Stimulated activated CD8-positive, alpha-beta memory T cell treated with anti-CD3 and anti-CD28 coated beads, Interleukin-15, amount 100 ng/mL, for 24 hours (primary cell): ENCODE results near the gene ATP13A2.
A peak's percentile ranks its signal among the peaks of the same experiment; 100 is the strongest.

Source experiments
- DNase-seq: peaks from one replicate; pipeline ENCODE4 v3.0.0-alpha.2; 2020; ENCODE audit warnings: low read depth

ATP13A2 gene

GRCh38 chr1:17011439-17012307, at the start of gene ATP13A2:
Gene ATP13A2 (minus strand): TSS chr1:17011928. CDS start chr1:17011738, 190 bp downstream.
- peak; percentile 52 for DNase-seq

GRCh38 chr1:17061486-17061885, 49.8 kb upstream of the ATP13A2 start:
- no peak for DNase-seq

GRCh38 chr1:17060306-17060749, 48.6 kb upstream of the ATP13A2 start:
- DNase-seq, result no peak

GRCh38 chr1:17059391-17060305, 47.9 kb upstream of the ATP13A2 start:
- DNase-seq, result no peak

- DNase-seq, result no peak
Measured at GRCh38 chr1:17056551-17056950, 44.8 kb upstream of the ATP13A2 start.

GRCh38 chr1:17055801-17056200, 44.1 kb upstream of the ATP13A2 start:
- no peak for DNase-seq

- peak; percentile 99 for DNase-seq
Measured at GRCh38 chr1:17053685-17054410, 42.1 kb upstream of the ATP13A2 start, which contains the start of gene SDHB. Gene SDHB (minus strand): TSS chr1:17054032. CDS start chr1:17054019, 13 bp downstream.

- no peak for DNase-seq
Measured at GRCh38 chr1:17053086-17053684, 41.5 kb upstream of the ATP13A2 start.

- no peak for DNase-seq
Measured at GRCh38 chr1:17052641-17053040, 40.9 kb upstream of the ATP13A2 start.

- DNase-seq, result no peak
Measured at GRCh38 chr1:17052038-17052437, 40.3 kb upstream of the ATP13A2 start.

- DNase-seq, result no peak
Measured at GRCh38 chr1:17047924-17048323, 36.2 kb upstream of the ATP13A2 start.

GRCh38 chr1:17046334-17046657, 34.6 kb upstream of the ATP13A2 start:
- DNase-seq, result no peak

- no peak for DNase-seq
Measured at GRCh38 chr1:17045634-17046333, 34.1 kb upstream of the ATP13A2 start.

GRCh38 chr1:17045150-17045549, 33.4 kb upstream of the ATP13A2 start:
- no peak for DNase-seq

- DNase-seq, result no peak
Measured at GRCh38 chr1:17043676-17044075, 31.9 kb upstream of the ATP13A2 start.

- no peak for DNase-seq
Measured at GRCh38 chr1:17040135-17040534, 28.4 kb upstream of the ATP13A2 start.

GRCh38 chr1:17039522-17039921, 27.8 kb upstream of the ATP13A2 start:
- no peak for DNase-seq

- no peak for DNase-seq
Measured at GRCh38 chr1:17033481-17033880, 21.8 kb upstream of the ATP13A2 start.

- DNase-seq, result no peak
Measured at GRCh38 chr1:17032741-17033140, 21.0 kb upstream of the ATP13A2 start.

- DNase-seq, result no peak
Measured at GRCh38 chr1:17031436-17031835, 19.7 kb upstream of the ATP13A2 start.

GRCh38 chr1:17030206-17030605, 18.5 kb upstream of the ATP13A2 start:
- no peak for DNase-seq
